Liver (tissue), 9 donors: ENCODE data around the gene PGS1. TPM values are rescaled to one million over a fixed set of nuclear protein-coding genes. Genes with fewer than 3 reads are reported as not detected.

Source experiments
- DNase-seq: peaks from one replicate; pipeline ENCODE4 v3.0.0-alpha.2; 2017; ENCODE audit warnings: low spot score
- H3K27ac ChIP-seq, 2 donors: one replicate each; pipeline ENCODE4 v1.7.0; 2013; ENCODE audit warnings: inconsistent platforms in 2 of 2, low read length in 2 of 2, control low read depth in 1 of 2, low read depth in 1 of 2, mild to moderate bottlenecking in 1 of 2
- H3K27me3 ChIP-seq, 4 donors: one replicate each; pipeline versions ENCODE4 v1.6.1 to v1.7.0; 2013; ENCODE audit warnings: low read length in 3 of 4, inconsistent platforms in 1 of 4, mild to moderate bottlenecking in 1 of 4, moderate library complexity in 1 of 4; ENCODE audit not compliant: control insufficient read depth in 4 of 4, insufficient read depth in 4 of 4
- H3K36me3 ChIP-seq, 4 donors: one replicate each; pipeline versions ENCODE4 v1.6.1 to v1.7.0; 2013; ENCODE audit warnings: low read length in 3 of 4, mild to moderate bottlenecking in 3 of 4, low read depth in 1 of 4, moderate library complexity in 1 of 4; ENCODE audit not compliant: control insufficient read depth in 4 of 4, insufficient read depth in 3 of 4
- H3K4me1 ChIP-seq, 4 donors: one replicate each; pipeline versions ENCODE4 v1.6.1 to v1.7.0; 2013; ENCODE audit warnings: low read length in 3 of 4, mild to moderate bottlenecking in 3 of 4, moderate library complexity in 1 of 4; ENCODE audit not compliant: control insufficient read depth in 4 of 4, insufficient read depth in 4 of 4
- H3K4me3 ChIP-seq, 3 donors: one replicate each; pipeline versions ENCODE4 v1.6.1 to v1.7.0; 2013; ENCODE audit warnings: low read length in 3 of 3, control low read depth in 1 of 3, low read depth in 1 of 3, mild to moderate bottlenecking in 1 of 3
- H3K9ac ChIP-seq, 2 donors: one replicate each; pipeline ENCODE4 v1.7.0; 2013; ENCODE audit warnings: low read length in 2 of 2, mild to moderate bottlenecking in 2 of 2, moderate library complexity in 2 of 2, control low read depth in 1 of 2, low read depth in 1 of 2
- H3K9me3 ChIP-seq, 4 donors: one replicate each; pipeline versions ENCODE4 v1.6.1 to v1.7.0; 2013; ENCODE audit warnings: low read length in 3 of 4; ENCODE audit not compliant: control insufficient read depth in 4 of 4
- ATF3 ChIP-seq: IDR thresholded peaks from 2 replicates; pipeline ENCODE4 v1.6.1; 2016; ENCODE audit warnings: antibody characterized with exemption
- CTCF ChIP-seq: fragments of 150-350 bp; IDR thresholded peaks from 2 replicates; pipeline ENCODE4 v1.5.1; 2017; ENCODE audit warnings: improper control_type of control experiment, low read depth, low read length; ENCODE audit not compliant: missing input control
- EGR1 ChIP-seq, 2 donors: IDR thresholded peaks; 2 replicates each; pipeline ENCODE4 v1.6.1; 2016 to 2018; ENCODE audit warnings: antibody characterized with exemption in 2 of 2, low read depth in 2 of 2
- FOXA1 ChIP-seq: IDR thresholded peaks from 2 replicates; pipeline ENCODE4 v1.6.1; 2016; ENCODE audit warnings: antibody characterized with exemption
- FOXA2 ChIP-seq: IDR thresholded peaks from 2 replicates; pipeline ENCODE4 v1.6.1; 2016; ENCODE audit warnings: antibody characterized with exemption
- GABPA ChIP-seq, 2 donors: IDR thresholded peaks in 1 of 2; conservative IDR thresholded peaks in 1 of 2; 2 replicates each; pipeline ENCODE4 v1.6.1; 2016; ENCODE audit warnings: antibody characterized with exemption in 2 of 2, mild to moderate bottlenecking in 1 of 2, moderate library complexity in 1 of 2
- HNF4A ChIP-seq, 2 donors: conservative IDR thresholded peaks; 2 replicates each; pipeline ENCODE4 v1.6.1; 2016; ENCODE audit warnings: antibody characterized with exemption in 2 of 2, mild to moderate bottlenecking in 2 of 2
- HNF4G ChIP-seq: IDR thresholded peaks from 2 replicates; pipeline ENCODE4 v1.6.1; 2016; ENCODE audit warnings: antibody characterized with exemption
- JUND ChIP-seq, 2 donors: IDR thresholded peaks; 2 replicates each; pipeline ENCODE4 v1.6.1; 2016; ENCODE audit warnings: antibody characterized with exemption in 2 of 2
- NR2F2 ChIP-seq: IDR thresholded peaks from 2 replicates; pipeline ENCODE4 v1.6.1; 2016; ENCODE audit warnings: antibody characterized with exemption
- RAD21 ChIP-seq, 2 donors: IDR thresholded peaks; 2 replicates each; pipeline ENCODE4 v1.6.1; 2016; ENCODE audit warnings: antibody characterized with exemption in 2 of 2, mild to moderate bottlenecking in 2 of 2
- REST ChIP-seq: IDR thresholded peaks from 2 replicates; pipeline ENCODE4 v1.6.1; 2016; ENCODE audit warnings: antibody characterized with exemption, mild to moderate bottlenecking
- RXRA ChIP-seq, 2 donors: IDR thresholded peaks; 2 replicates each; pipeline ENCODE4 v1.6.1; 2017 to 2018; ENCODE audit warnings: antibody characterized with exemption in 2 of 2, mild to moderate bottlenecking in 1 of 2
- SP1 ChIP-seq: IDR thresholded peaks from 2 replicates; pipeline ENCODE4 v1.6.1; 2018; ENCODE audit warnings: antibody characterized with exemption, mild to moderate bottlenecking
- TAF1 ChIP-seq: conservative IDR thresholded peaks from 2 replicates; pipeline ENCODE4 v1.6.1; 2016; ENCODE audit warnings: antibody characterized with exemption, mild to moderate bottlenecking
- YY1 ChIP-seq: IDR thresholded peaks from 2 replicates; pipeline ENCODE4 v1.6.1; 2016; ENCODE audit warnings: antibody characterized with exemption, mild to moderate bottlenecking
- WGBS: extraction: QIAGEN DNeasy Blood & Tissue Kit; methylation state at CpG from one replicate; pipeline ENCODE4 v1.1.7; 2013; 5-methylcytosine and 5-hydroxymethylcytosine counted together
- polyA plus RNA-seq, 2 donors: library from polyadenylated mRNA; stranded (reverse) in 1 of 2; unstranded in 1 of 2; fragments of 200-250 nt in 1 of 2; fragments of >200 nt in 1 of 2; fragmentation: Nextera tagmentation in 1 of 2; extraction: Ambion mirVana in 1 of 2; gene quantifications; one replicate each; pipeline versions ENCODE4 v1.2.1 to v1.2.3, GENCODE V29; 2013 to 2015
- total RNA-seq, 2 donors: library from RNA; depleted of rRNA; stranded (reverse); fragments of >200 nt; gene quantifications; one replicate each; pipeline ENCODE4 v1.2.3, GENCODE V29; 2014
- TF ChIP-seq, protein P1 (sequence below): IDR thresholded peaks from 2 replicates; pipeline ENCODE4 v1.6.1; 2016; ENCODE audit warnings: antibody characterized with exemption
- TF ChIP-seq, protein P2 (sequence below): IDR thresholded peaks from 2 replicates; pipeline ENCODE4 v1.6.1; 2016; ENCODE audit warnings: antibody characterized with exemption
- donor health status: healthy.
- donor health status: healthy.
- donor health status: healthy.
- donor health status: healthy.
- donor health status: healthy.

PGS1 gene
- total and polyA plus RNA-seq, 4 donors = 8.1 to 24.1 (median 12.2) TPM

DNA sequence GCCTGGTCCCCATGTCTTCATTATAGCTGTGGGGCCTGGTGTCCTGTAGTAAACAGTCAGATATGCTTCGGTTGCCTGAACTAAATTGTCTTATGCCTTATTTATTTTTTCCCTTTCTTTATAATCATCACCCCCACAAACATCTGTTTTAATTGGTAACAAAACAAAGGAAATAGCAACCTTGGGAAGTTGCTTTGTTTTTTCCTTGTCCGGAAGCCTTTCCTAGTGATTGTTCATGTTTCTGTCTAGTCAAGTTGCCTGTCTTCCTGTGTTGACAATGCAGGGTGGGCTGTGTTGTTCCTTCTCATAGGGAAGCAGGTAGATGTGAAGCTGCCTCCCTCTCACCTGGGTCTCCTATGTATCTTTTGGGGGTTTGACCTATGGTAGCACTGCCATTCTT, 16.7 kb downstream of the PGS1 start:
- no peak for TF ChIP-seq NR2F2
- no peak for TF ChIP-seq FOXA2
- no peak for TF ChIP-seq HNF4G
- TF ChIP-seq SP1 = no peak
- no peak for TF ChIP-seq REST
- no peak for TF ChIP-seq RXRA (IDR thresholded peaks at IDR 0.05)
- no peak for TF ChIP-seq ATF3
- TF ChIP-seq, protein P1, sequence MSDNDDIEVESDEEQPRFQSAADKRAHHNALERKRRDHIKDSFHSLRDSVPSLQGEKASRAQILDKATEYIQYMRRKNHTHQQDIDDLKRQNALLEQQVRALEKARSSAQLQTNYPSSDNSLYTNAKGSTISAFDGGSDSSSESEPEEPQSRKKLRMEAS = no peak
- TF ChIP-seq CTCF = no peak
- no peak for TF ChIP-seq JUND (IDR thresholded peaks at IDR 0.05)
- no peak for TF ChIP-seq GABPA (IDR thresholded peaks at IDR 0.05 in 1 of 2, conservative IDR thresholded peaks at IDR 0.05 in 1 of 2)
- no peak for TF ChIP-seq TAF1
- no peak for TF ChIP-seq HNF4A (conservative IDR thresholded peaks at IDR 0.05)
- no peak for TF ChIP-seq FOXA1
- no peak for TF ChIP-seq EGR1 (IDR thresholded peaks at IDR 0.05; ENCODE audit: low read depth in 2 of 2)
- no peak for TF ChIP-seq YY1
- TF ChIP-seq RAD21 (IDR thresholded peaks at IDR 0.05) = no peak
- H3K9ac ChIP-seq = no peak overlapping the region
- WGBS = 90% methylated on average over 2 of the region's 2 CpGs
- no peak for DNase-seq
- peaks cover 12 to 23% (median 15%) of the 10 kb centered on the region in 4 donors for H3K36me3 ChIP-seq
- H3K27ac ChIP-seq = peak overlapping the region in 1 of 2 donors; percentile 51
- H3K4me1 ChIP-seq = peaks cover 5 to 21% (median 16%) of the 10 kb centered on the region in 4 donors
- no peaks in the 10 kb centered on the region for H3K27me3 ChIP-seq
- no peaks in the 10 kb centered on the region for H3K9me3 ChIP-seq
- no peak overlapping the region for H3K4me3 ChIP-seq

GRCh38 chr17:78396441-78397337, 18.2 kb downstream of the PGS1 start:
- H3K36me3 ChIP-seq = peaks cover 12 to 38% (median 27%) of the 10 kb centered on the region in 4 donors
- no peak for DNase-seq
- no peak overlapping the region for H3K9ac ChIP-seq
- peak overlapping the region in 1 of 2 donors; percentile 36 for H3K27ac ChIP-seq
- WGBS = 35% methylated on average over 14 of the region's 14 CpGs
- no peaks in the 10 kb centered on the region for H3K9me3 ChIP-seq
- H3K27me3 ChIP-seq = no peaks in the 10 kb centered on the region
- H3K4me3 ChIP-seq = no peak overlapping the region
- peaks cover 5 to 20% (median 15%) of the 10 kb centered on the region in 4 donors for H3K4me1 ChIP-seq
- TF ChIP-seq EGR1 (IDR thresholded peaks at IDR 0.05; ENCODE audit: low read depth in 2 of 2) (no peak), ATF3 (no peak), RXRA (IDR thresholded peaks at IDR 0.05) (peak; percentile 61 to 92), YY1 (no peak), HNF4G (peak; percentile 12), HNF4A (conservative IDR thresholded peaks at IDR 0.05) (peak; percentile 86 to 96), JUND (IDR thresholded peaks at IDR 0.05) (peak in 1 of 2 donors; percentile 81), NR2F2 (no peak), RAD21 (IDR thresholded peaks at IDR 0.05) (peak in 1 of 2 donors; percentile 23), FOXA1 (peak; percentile 83), FOXA2 (peak; percentile 85), CTCF (no peak), SP1 (peak; percentile 67), GABPA (IDR thresholded peaks at IDR 0.05 in 1 of 2, conservative IDR thresholded peaks at IDR 0.05 in 1 of 2) (peak in 1 of 2 donors; percentile 52), TAF1 (no peak)
- TF ChIP-seq, protein P1 = no peak
- TF ChIP-seq, protein P2, sequence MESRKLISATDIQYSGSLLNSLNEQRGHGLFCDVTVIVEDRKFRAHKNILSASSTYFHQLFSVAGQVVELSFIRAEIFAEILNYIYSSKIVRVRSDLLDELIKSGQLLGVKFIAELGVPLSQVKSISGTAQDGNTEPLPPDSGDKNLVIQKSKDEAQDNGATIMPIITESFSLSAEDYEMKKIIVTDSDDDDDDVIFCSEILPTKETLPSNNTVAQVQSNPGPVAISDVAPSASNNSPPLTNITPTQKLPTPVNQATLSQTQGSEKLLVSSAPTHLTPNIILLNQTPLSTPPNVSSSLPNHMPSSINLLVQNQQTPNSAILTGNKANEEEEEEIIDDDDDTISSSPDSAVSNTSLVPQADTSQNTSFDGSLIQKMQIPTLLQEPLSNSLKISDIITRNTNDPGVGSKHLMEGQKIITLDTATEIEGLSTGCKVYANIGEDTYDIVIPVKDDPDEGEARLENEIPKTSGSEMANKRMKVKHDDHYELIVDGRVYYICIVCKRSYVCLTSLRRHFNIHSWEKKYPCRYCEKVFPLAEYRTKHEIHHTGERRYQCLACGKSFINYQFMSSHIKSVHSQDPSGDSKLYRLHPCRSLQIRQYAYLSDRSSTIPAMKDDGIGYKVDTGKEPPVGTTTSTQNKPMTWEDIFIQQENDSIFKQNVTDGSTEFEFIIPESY = no peak
